GM23338 (cell line): ENCODE measurements around the gene MKRN2OS.

Experiments
- ETS1 ChIP-seq: IDR thresholded peaks from 2 replicates; pipeline ENCODE4 v1.6.1; 2016; ENCODE audit warnings: antibody characterized with exemption
- EZH2 ChIP-seq: fragments of 200-600 bp; sonication (generic); IDR thresholded peaks from one replicate; pipeline ENCODE4 v1.8.0; 2017; ENCODE audit warnings: antibody characterized with exemption, mild to moderate bottlenecking, low read depth; ENCODE audit not compliant: unreplicated experiment
- EZH2phosphoT487 ChIP-seq: fragments of 200-600 bp; sonication (generic); IDR thresholded peaks from one replicate; pipeline ENCODE4 v1.8.1; 2018; ENCODE audit warnings: antibody characterized with exemption; ENCODE audit not compliant: unreplicated experiment
- JUNB ChIP-seq: IDR thresholded peaks from one replicate; pipeline ENCODE4 v1.6.1; 2016; ENCODE audit warnings: antibody characterized with exemption; ENCODE audit not compliant: unreplicated experiment
- NANOG ChIP-seq: IDR thresholded peaks from 2 replicates; pipeline ENCODE4 v1.6.1; 2016; ENCODE audit warnings: antibody characterized with exemption, borderline replicate concordance
- POLR2AphosphoS5 ChIP-seq: IDR thresholded peaks from 2 replicates; pipeline ENCODE4 v1.6.1; 2016; ENCODE audit warnings: antibody characterized with exemption, low read depth
- STAT1 ChIP-seq: IDR thresholded peaks from one replicate; pipeline ENCODE4 v1.6.1; 2016; ENCODE audit warnings: antibody characterized with exemption; ENCODE audit not compliant: unreplicated experiment
- ZNF114 ChIP-seq: fragments of 250-450 bp; sonication (Bioruptor Pico); IDR thresholded peaks from 2 replicates; pipeline ENCODE4 v1.5.0; 2020; ENCODE audit warnings: mild to moderate bottlenecking, moderate library complexity
- ZNF462 ChIP-seq: fragments of 250-450 bp; sonication (Bioruptor Pico); IDR thresholded peaks from 2 replicates; pipeline ENCODE4 v1.5.0; 2020; ENCODE audit warnings: mild to moderate bottlenecking, moderate library complexity
- TF ChIP-seq, protein P1 (sequence below), 2 experiments: fragments of 200-600 bp in 1 of 2; sonication (generic) in 1 of 2; conservative IDR thresholded peaks; 2 replicates each; pipeline versions ENCODE4 v1.5.1 to v1.6.1; 2016 to 2017; ENCODE audit warnings: antibody characterized with exemption in 2 of 2, low read depth in 2 of 2, mild to moderate bottlenecking in 2 of 2, moderate library complexity in 1 of 2
- TF ChIP-seq, protein P2 (sequence below): IDR thresholded peaks from one replicate; pipeline ENCODE4 v1.6.1; 2018; ENCODE audit warnings: antibody characterized with exemption; ENCODE audit not compliant: unreplicated experiment

DNA sequence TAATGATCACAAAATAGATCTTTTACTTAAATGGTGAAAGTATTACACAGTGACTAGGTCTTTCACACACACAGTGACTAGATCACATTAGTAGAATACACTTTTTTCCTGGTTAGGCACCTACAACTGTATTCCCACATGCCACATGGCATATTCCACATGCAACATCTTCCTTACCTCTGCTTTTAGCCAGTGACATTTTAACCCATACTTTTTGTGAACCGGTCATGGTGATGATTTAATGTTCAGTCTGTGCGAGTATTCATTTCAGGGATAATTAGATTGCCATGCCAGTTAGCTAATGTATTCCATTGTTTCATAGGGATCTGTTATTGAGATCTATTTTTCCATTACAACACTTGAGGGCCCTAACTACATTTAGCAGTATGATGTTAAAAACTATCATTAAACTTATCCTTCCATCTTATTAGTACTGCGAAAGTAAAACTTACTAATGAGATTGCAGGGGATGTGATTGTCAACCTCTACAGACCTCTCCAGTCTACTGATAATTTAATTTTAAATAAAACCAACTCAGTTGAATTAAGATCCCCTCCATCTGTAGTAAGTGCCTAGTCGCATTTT, 32.7 kb downstream of the MKRN2OS start:
- TF ChIP-seq, protein P1, sequence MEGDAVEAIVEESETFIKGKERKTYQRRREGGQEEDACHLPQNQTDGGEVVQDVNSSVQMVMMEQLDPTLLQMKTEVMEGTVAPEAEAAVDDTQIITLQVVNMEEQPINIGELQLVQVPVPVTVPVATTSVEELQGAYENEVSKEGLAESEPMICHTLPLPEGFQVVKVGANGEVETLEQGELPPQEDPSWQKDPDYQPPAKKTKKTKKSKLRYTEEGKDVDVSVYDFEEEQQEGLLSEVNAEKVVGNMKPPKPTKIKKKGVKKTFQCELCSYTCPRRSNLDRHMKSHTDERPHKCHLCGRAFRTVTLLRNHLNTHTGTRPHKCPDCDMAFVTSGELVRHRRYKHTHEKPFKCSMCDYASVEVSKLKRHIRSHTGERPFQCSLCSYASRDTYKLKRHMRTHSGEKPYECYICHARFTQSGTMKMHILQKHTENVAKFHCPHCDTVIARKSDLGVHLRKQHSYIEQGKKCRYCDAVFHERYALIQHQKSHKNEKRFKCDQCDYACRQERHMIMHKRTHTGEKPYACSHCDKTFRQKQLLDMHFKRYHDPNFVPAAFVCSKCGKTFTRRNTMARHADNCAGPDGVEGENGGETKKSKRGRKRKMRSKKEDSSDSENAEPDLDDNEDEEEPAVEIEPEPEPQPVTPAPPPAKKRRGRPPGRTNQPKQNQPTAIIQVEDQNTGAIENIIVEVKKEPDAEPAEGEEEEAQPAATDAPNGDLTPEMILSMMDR (conservative IDR thresholded peaks at IDR 0.05; ENCODE audit: low read depth in 2 of 2): no peak
- TF ChIP-seq EZH2phosphoT487 (no peak), POLR2AphosphoS5 (no peak), NANOG (no peak), ZNF462 (CRISPR knock-in tag) (no peak), ETS1 (no peak), EZH2 (no peak), JUNB (no peak), ZNF114 (CRISPR knock-in tag) (no peak), STAT1 (no peak)
- TF ChIP-seq, protein P2, sequence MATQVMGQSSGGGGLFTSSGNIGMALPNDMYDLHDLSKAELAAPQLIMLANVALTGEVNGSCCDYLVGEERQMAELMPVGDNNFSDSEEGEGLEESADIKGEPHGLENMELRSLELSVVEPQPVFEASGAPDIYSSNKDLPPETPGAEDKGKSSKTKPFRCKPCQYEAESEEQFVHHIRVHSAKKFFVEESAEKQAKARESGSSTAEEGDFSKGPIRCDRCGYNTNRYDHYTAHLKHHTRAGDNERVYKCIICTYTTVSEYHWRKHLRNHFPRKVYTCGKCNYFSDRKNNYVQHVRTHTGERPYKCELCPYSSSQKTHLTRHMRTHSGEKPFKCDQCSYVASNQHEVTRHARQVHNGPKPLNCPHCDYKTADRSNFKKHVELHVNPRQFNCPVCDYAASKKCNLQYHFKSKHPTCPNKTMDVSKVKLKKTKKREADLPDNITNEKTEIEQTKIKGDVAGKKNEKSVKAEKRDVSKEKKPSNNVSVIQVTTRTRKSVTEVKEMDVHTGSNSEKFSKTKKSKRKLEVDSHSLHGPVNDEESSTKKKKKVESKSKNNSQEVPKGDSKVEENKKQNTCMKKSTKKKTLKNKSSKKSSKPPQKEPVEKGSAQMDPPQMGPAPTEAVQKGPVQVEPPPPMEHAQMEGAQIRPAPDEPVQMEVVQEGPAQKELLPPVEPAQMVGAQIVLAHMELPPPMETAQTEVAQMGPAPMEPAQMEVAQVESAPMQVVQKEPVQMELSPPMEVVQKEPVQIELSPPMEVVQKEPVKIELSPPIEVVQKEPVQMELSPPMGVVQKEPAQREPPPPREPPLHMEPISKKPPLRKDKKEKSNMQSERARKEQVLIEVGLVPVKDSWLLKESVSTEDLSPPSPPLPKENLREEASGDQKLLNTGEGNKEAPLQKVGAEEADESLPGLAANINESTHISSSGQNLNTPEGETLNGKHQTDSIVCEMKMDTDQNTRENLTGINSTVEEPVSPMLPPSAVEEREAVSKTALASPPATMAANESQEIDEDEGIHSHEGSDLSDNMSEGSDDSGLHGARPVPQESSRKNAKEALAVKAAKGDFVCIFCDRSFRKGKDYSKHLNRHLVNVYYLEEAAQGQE: no peak
